ENCODE data around the gene RAD18.

Gene RAD18

GRCh38 chr3:8838234-8838633 is 125.0 kb downstream of the RAD18 start:
- H3K27me3 ChIP-seq (replicated peaks; ENCODE audit: insufficient read depth, low read length) = no peaks in the 10 kb centered on the region
- no peaks in the 10 kb centered on the region; the same call in 1 of the 2 replicates for H3K36me3 ChIP-seq (replicated peaks; ENCODE audit: insufficient read depth, low read length)
- no peak overlapping the region for H3K4me3 ChIP-seq (ENCODE audit: low read length)
- H3K79me2 ChIP-seq (ENCODE audit: low read length) = no peaks in the 10 kb centered on the region
- no peak overlapping the region for H3K9ac ChIP-seq (ENCODE audit: low read length)
- TF ChIP-seq EZH2phosphoT487 (IDR thresholded peaks at IDR 0.05; ENCODE audit: low read length) (no peak), EZH2 (optimal IDR thresholded peaks at IDR 0.05; ENCODE audit: low read depth, low read length) (no peak)
- TF ChIP-seq, protein P1, sequence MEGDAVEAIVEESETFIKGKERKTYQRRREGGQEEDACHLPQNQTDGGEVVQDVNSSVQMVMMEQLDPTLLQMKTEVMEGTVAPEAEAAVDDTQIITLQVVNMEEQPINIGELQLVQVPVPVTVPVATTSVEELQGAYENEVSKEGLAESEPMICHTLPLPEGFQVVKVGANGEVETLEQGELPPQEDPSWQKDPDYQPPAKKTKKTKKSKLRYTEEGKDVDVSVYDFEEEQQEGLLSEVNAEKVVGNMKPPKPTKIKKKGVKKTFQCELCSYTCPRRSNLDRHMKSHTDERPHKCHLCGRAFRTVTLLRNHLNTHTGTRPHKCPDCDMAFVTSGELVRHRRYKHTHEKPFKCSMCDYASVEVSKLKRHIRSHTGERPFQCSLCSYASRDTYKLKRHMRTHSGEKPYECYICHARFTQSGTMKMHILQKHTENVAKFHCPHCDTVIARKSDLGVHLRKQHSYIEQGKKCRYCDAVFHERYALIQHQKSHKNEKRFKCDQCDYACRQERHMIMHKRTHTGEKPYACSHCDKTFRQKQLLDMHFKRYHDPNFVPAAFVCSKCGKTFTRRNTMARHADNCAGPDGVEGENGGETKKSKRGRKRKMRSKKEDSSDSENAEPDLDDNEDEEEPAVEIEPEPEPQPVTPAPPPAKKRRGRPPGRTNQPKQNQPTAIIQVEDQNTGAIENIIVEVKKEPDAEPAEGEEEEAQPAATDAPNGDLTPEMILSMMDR (IDR thresholded peaks at IDR 0.05; ENCODE audit: low read length) = no peak
- H3F3A ChIP-seq (ENCODE audit: insufficient read depth, low read length) = no peaks in the 10 kb centered on the region
- H3K9me2 ChIP-seq (replicated peaks; ENCODE audit: insufficient read depth, low read length) = no peaks in the 10 kb centered on the region
- no peaks in the 10 kb centered on the region for H3K9me3 ChIP-seq (replicated peaks; ENCODE audit: insufficient read depth, low read length)
- H3K4me2 ChIP-seq (ENCODE audit: low read depth, low read length) = no peak overlapping the region
- no peaks in the 10 kb centered on the region for H3K4me1 ChIP-seq (ENCODE audit: low read length)
- no peak overlapping the region for H2AFZ ChIP-seq (ENCODE audit: low read length)
- no peaks in the 10 kb centered on the region for H4K20me1 ChIP-seq (ENCODE audit: insufficient read depth, low read length)
- no peak overlapping the region for H3K27ac ChIP-seq (ENCODE audit: low read length)
- no peak for DNase-seq

DNA sequence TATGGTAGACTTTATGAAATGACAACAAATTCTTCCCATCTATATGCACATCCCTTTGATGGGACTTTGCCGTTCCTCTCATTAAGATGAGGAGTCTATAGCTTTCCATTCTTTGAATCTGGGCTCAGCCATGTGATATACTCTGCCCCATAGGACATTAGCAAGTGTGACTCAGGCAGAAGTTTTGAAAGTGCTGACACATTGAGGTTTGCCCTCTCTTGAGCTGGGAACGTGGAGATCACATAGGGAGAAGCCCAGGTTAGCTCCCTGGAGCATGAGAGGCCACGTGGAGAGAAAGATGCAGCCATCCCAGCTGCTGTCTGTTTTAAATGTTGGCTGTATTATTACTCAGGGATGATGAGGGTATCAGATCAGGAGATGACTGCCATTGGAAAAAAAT is 126.1 kb downstream of the RAD18 start:
- no peak overlapping the region for H3K9ac ChIP-seq (ENCODE audit: low read length)
- H3K4me3 ChIP-seq (ENCODE audit: low read length) = no peak overlapping the region
- H3K9me2 ChIP-seq (replicated peaks; ENCODE audit: insufficient read depth, low read length) = no peaks in the 10 kb centered on the region
- no peaks in the 10 kb centered on the region for H3K79me2 ChIP-seq (ENCODE audit: low read length)
- H3K36me3 ChIP-seq (replicated peaks; ENCODE audit: insufficient read depth, low read length) = no peaks in the 10 kb centered on the region; the same call in 1 of the 2 replicates
- no peak overlapping the region for H3K27ac ChIP-seq (ENCODE audit: low read length)
- H3K4me1 ChIP-seq (ENCODE audit: low read length) = no peaks in the 10 kb centered on the region
- no peaks in the 10 kb centered on the region for H4K20me1 ChIP-seq (ENCODE audit: insufficient read depth, low read length)
- no peak for DNase-seq
- no peak overlapping the region for H3K4me2 ChIP-seq (ENCODE audit: low read depth, low read length)
- no peaks in the 10 kb centered on the region for H3K9me3 ChIP-seq (replicated peaks; ENCODE audit: insufficient read depth, low read length)
- TF ChIP-seq EZH2 (optimal IDR thresholded peaks at IDR 0.05; ENCODE audit: low read depth, low read length) (no peak), EZH2phosphoT487 (IDR thresholded peaks at IDR 0.05; ENCODE audit: low read length) (no peak)
- TF ChIP-seq, protein P1 (IDR thresholded peaks at IDR 0.05; ENCODE audit: low read length) = no peak
- H3F3A ChIP-seq (ENCODE audit: insufficient read depth, low read length) = no peaks in the 10 kb centered on the region
- H2AFZ ChIP-seq (ENCODE audit: low read length) = no peak overlapping the region
- no peaks in the 10 kb centered on the region for H3K27me3 ChIP-seq (replicated peaks; ENCODE audit: insufficient read depth, low read length)

DNA sequence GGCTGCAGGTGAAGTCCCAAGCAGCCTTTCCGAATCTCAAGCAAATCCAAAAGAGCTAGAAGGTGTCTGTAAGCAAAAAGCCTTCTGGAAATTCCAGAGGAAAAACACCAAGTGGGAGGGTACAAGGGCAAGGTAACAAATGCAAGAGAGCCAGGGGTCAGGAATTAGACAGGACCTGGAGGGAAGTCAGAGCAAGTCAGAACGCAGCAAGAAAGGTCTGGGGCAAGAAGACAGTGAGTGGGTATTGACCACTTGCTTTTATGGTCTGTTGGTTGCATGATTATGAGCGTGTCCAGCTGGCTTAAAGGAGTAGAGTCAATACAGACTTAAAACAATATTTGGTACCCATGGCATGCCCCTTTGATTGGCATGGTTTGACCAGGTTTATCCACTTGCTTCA is 127.2 kb downstream of the RAD18 start:
- Histone ChIP-seq H3K27ac (ENCODE audit: low read length) (no peak overlapping the region), H3K79me2 (ENCODE audit: low read length) (no peaks in the 10 kb centered on the region), H3K9me2 (replicated peaks; ENCODE audit: insufficient read depth, low read length) (no peaks in the 10 kb centered on the region), H3K4me2 (ENCODE audit: low read depth, low read length) (no peak overlapping the region), H2AFZ (ENCODE audit: low read length) (no peak overlapping the region), H3K4me3 (ENCODE audit: low read length) (no peak overlapping the region), H3K36me3 (replicated peaks; ENCODE audit: insufficient read depth, low read length) (no peaks in the 10 kb centered on the region; the same call in 1 of the 2 replicates), H4K20me1 (ENCODE audit: insufficient read depth, low read length) (no peaks in the 10 kb centered on the region), H3K9me3 (replicated peaks; ENCODE audit: insufficient read depth, low read length) (no peaks in the 10 kb centered on the region), H3K9ac (ENCODE audit: low read length) (no peak overlapping the region), H3F3A (ENCODE audit: insufficient read depth, low read length) (no peaks in the 10 kb centered on the region), H3K4me1 (ENCODE audit: low read length) (no peaks in the 10 kb centered on the region), H3K27me3 (replicated peaks; ENCODE audit: insufficient read depth, low read length) (no peaks in the 10 kb centered on the region)
- DNase-seq = no peak
- TF ChIP-seq EZH2phosphoT487 (IDR thresholded peaks at IDR 0.05; ENCODE audit: low read length) (no peak), EZH2 (optimal IDR thresholded peaks at IDR 0.05; ENCODE audit: low read depth, low read length) (no peak)
- TF ChIP-seq, protein P1 (IDR thresholded peaks at IDR 0.05; ENCODE audit: low read length) = no peak
